HCT116 (cell line): ENCODE measurements around the gene LMBR1. TPM values are rescaled to one million over a fixed set of nuclear protein-coding genes. Genes with fewer than 3 reads are reported as not detected.

Experiments used
- ATAC-seq: fragments of 200-7000 bp; cut with Tn5 transposase; 2 replicates; pipeline ENCODE4 v1.9.1; 2020; ENCODE audit warnings: mild to moderate bottlenecking, moderate library complexity
- BruUV-seq: library from RNA; stranded (reverse); fragments of 400-500 nt; replicated peaks from 2 replicates; lab custom pipeline; 2021; lab: Mats Ljungman, UMichigan
- CTCF ChIA-PET: fragments of 300-600 bp; sonication (Branson Sonifier 250); formaldehyde crosslinking; loops from one replicate; lab custom pipeline; 2021; ENCODE audit warnings: antibody characterized with exemption; lab: Charles Lee
- POLR2A ChIA-PET: fragments of 300-600, 350-600 bp; sonication (Branson Sonifier 250); formaldehyde crosslinking; loops from one replicate; lab custom pipeline; 2021; ENCODE audit warnings: antibody characterized with exemption; lab: Charles Lee
- RAD21 ChIA-PET, 2 experiments: fragments of 300-600 bp; sonication (Branson Sonifier 250); formaldehyde crosslinking; loops; one replicate each; lab custom pipeline; 2023; ENCODE audit warnings: low total read pairs in 2 of 2; ENCODE audit not compliant: uncharacterized antibody in 2 of 2, unreplicated experiment in 2 of 2, low non-redundant PET in 1 of 2; lab: Charles Lee
- DNase-seq: peaks from one replicate; pipeline ENCODE4 v3.0.0-alpha.2; 2010; ENCODE audit warnings: low read depth, low spot score
- H2AFZ ChIP-seq: fragments of 200-600 bp; shearing (Covaris generic), sonication (generic); 2 replicates; pipeline ENCODE4 v1.6.1; 2017; ENCODE audit warnings: low read depth, mixed run types, mixed read lengths, antibody characterized with exemption, low read length; ENCODE audit not compliant: poor library complexity, severe bottlenecking
- H3K27ac ChIP-seq: 2 replicates; pipeline ENCODE4 v1.5.1; 2012; ENCODE audit warnings: low read depth, low read length
- H3K27me3 ChIP-seq: fragments of 200-600 bp; sonication (generic); 2 replicates; pipeline ENCODE4 v1.6.1; 2016; ENCODE audit warnings: mixed run types, low read length, mixed read lengths; ENCODE audit not compliant: insufficient read depth
- H3K36me3 ChIP-seq, 2 experiments: fragments of 200-500 bp in 1 of 2; fragments of 200-600 bp in 1 of 2; sonication (Bioruptor generic) in 1 of 2; sonication (generic) in 1 of 2; 2 replicates each; pipeline versions ENCODE4 v1.5.1 to v1.6.1; 2014 to 2016; ENCODE audit warnings: low read length in 2 of 2, inconsistent platforms in 1 of 2, mixed read lengths in 1 of 2, mixed run types in 1 of 2; ENCODE audit not compliant: insufficient read depth in 2 of 2, control insufficient read depth in 1 of 2
- H3K4me1 ChIP-seq, 2 experiments: fragments of 200-600 bp in 1 of 2; sonication (generic) in 1 of 2; 2 replicates each; pipeline versions ENCODE4 v1.5.1 to v1.6.1; 2012 to 2017; ENCODE audit warnings: low read length in 2 of 2, inconsistent platforms in 1 of 2, mild to moderate bottlenecking in 1 of 2, mixed read lengths in 1 of 2, mixed run types in 1 of 2, moderate library complexity in 1 of 2; ENCODE audit not compliant: insufficient read depth in 2 of 2, control insufficient read depth in 1 of 2
- H3K4me2 ChIP-seq: fragments of 200-600 bp; sonication (generic); 2 replicates; pipeline ENCODE4 v1.6.1; 2017; ENCODE audit warnings: mixed run types, low read length, mixed read lengths
- H3K4me3 ChIP-seq, 2 experiments: fragments of 200-600 bp in 1 of 2; sonication (generic) in 1 of 2; replicated peaks in 1 of 2; 2 replicates each; pipeline ENCODE4 v1.5.1; 2011 to 2016; ENCODE audit warnings: low read length in 2 of 2, control low read depth in 1 of 2, low read depth in 1 of 2, mild to moderate bottlenecking in 1 of 2, mixed read lengths in 1 of 2, mixed run types in 1 of 2
- H3K79me2 ChIP-seq: fragments of 200-600 bp; sonication (generic); 2 replicates; pipeline ENCODE4 v1.6.1; 2017; ENCODE audit warnings: mild to moderate bottlenecking, mixed run types, low read length, moderate library complexity, mixed read lengths; ENCODE audit not compliant: insufficient read depth
- H3K9ac ChIP-seq: fragments of 200-600 bp; sonication (generic); 2 replicates; pipeline ENCODE4 v1.6.1; 2016; ENCODE audit warnings: low read length, mixed read lengths
- H3K9me2 ChIP-seq: fragments of 200-600 bp; sonication (generic), shearing (Covaris generic); 2 replicates; pipeline ENCODE4 v1.6.1; 2017; ENCODE audit warnings: mixed run types, mild to moderate bottlenecking, moderate library complexity; ENCODE audit not compliant: insufficient read depth
- H3K9me3 ChIP-seq, 2 experiments: fragments of 200-500 bp in 1 of 2; fragments of 200-600 bp in 1 of 2; sonication (Bioruptor generic) in 1 of 2; sonication (generic) in 1 of 2; 2 replicates each; pipeline ENCODE4 v1.6.1; 2014 to 2017; ENCODE audit warnings: low read length in 2 of 2, mixed read lengths in 2 of 2, inconsistent platforms in 1 of 2, low read depth in 1 of 2, mild to moderate bottlenecking in 1 of 2, mixed run types in 1 of 2, moderate library complexity in 1 of 2; ENCODE audit not compliant: control insufficient read depth in 1 of 2, insufficient read depth in 1 of 2
- H4K20me1 ChIP-seq: fragments of 200-600 bp; sonication (generic), shearing (Covaris generic); 2 replicates; pipeline ENCODE4 v1.6.1; 2017; ENCODE audit warnings: mixed run types, mild to moderate bottlenecking, moderate library complexity; ENCODE audit not compliant: insufficient read depth
- EZH2phosphoT487 ChIP-seq: fragments of 200-600 bp; IDR thresholded peaks from 2 replicates; pipeline ENCODE4 v1.6.1; 2018; ENCODE audit warnings: antibody characterized with exemption, borderline replicate concordance
- POLR2AphosphoS5 ChIP-seq: IDR thresholded peaks from 2 replicates; pipeline ENCODE4 v1.6.1; 2011; ENCODE audit warnings: mild to moderate bottlenecking, low read depth, low read length, moderate library complexity
- TCF7L2 ChIP-seq: IDR thresholded peaks from 2 replicates; pipeline ENCODE4 v1.7.0; 2011; ENCODE audit warnings: borderline replicate concordance, inconsistent platforms; ENCODE audit not compliant: insufficient read depth, insufficient read length; ENCODE audit errors: extremely low read depth
- YY1 ChIP-seq: IDR thresholded peaks from 2 replicates; pipeline ENCODE4 v1.6.1; 2011; ENCODE audit warnings: low read length, low read depth, moderate library complexity, mild to moderate bottlenecking; ENCODE audit not compliant: insufficient replicate concordance; ENCODE audit errors: extremely low read depth
- ZBTB33 ChIP-seq: IDR thresholded peaks from 2 replicates; pipeline ENCODE4 v1.6.1; 2011; ENCODE audit warnings: mild to moderate bottlenecking, low read length, moderate library complexity; ENCODE audit not compliant: insufficient replicate concordance; ENCODE audit errors: extremely low read depth
- ZFX ChIP-seq: fragments of 450-650 bp; IDR thresholded peaks from 2 replicates; pipeline ENCODE4 v1.6.1; 2017
- ZNF274 ChIP-seq: fragments of 200-500 bp; sonication (Bioruptor generic); IDR thresholded peaks from 2 replicates; pipeline ENCODE4 v1.6.1; 2014; ENCODE audit warnings: mild to moderate bottlenecking, low read depth, low read length, inconsistent platforms
- intact Hi-C: fragments of 100-400 bp; cut with micrococcal nuclease; formaldehyde crosslinking; loops from 2 replicates; pipeline ENCODE4 v1.10.0; 2022
- total RNA-seq: library from RNA; stranded (reverse); gene quantifications from one replicate; pipeline ENCODE4 v1.2.1, GENCODE V29; 2021; ENCODE audit not compliant: unreplicated experiment

LMBR1 gene
- total RNA-seq, 1 experiment from 2014 or later: 84.0 TPM

GRCh38 chr7:156635529-156636385 lies 257.2 kb downstream of the LMBR1 start:
- H3K9ac ChIP-seq: no peak overlapping the region
- BruUV-seq: no TSS peak
- H3K36me3 ChIP-seq: no peaks in the 10 kb centered on the region
- ChIA-PET CTCF (no interaction called here), POLR2A (no interaction called here), RAD21 (no interaction called here)
- no peaks in the 10 kb centered on the region for H3K27me3 ChIP-seq
- no peak overlapping the region for H3K4me2 ChIP-seq
- H4K20me1 ChIP-seq: no peaks in the 10 kb centered on the region
- H3K4me3 ChIP-seq: no peak overlapping the region
- TF ChIP-seq TCF7L2: no peak
- TF ChIP-seq POLR2AphosphoS5: no peak
- TF ChIP-seq YY1: no peak
- no peaks in the 10 kb centered on the region for H3K79me2 ChIP-seq
- intact Hi-C loops: no loop called here
- no peak overlapping the region for H3K27ac ChIP-seq
- ATAC-seq (no peak), DNase-seq (no peak)
- H3K9me3 ChIP-seq: no peaks in the 10 kb centered on the region
- peaks cover 3% of the 10 kb centered on the region; the same call in 1 of the 2 replicates for H3K9me2 ChIP-seq
- peaks cover 4 to 8% of the 10 kb centered on the region in 2 experiments; a peak in 3 of 4 replicates for H3K4me1 ChIP-seq
- H2AFZ ChIP-seq: no peak overlapping the region

GRCh38 chr7:156634117-156634516 lies 258.9 kb downstream of the LMBR1 start:
- Histone ChIP-seq H3K27me3 (no peaks in the 10 kb centered on the region), H3K4me1 (no peaks in the 10 kb centered on the region)
- no peak for TF ChIP-seq ZNF274
- TF ChIP-seq ZFX: no peak
- TF ChIP-seq YY1: no peak
- TF ChIP-seq TCF7L2: no peak
- TF ChIP-seq ZBTB33: no peak
- TF ChIP-seq EZH2phosphoT487: no peak
- TF ChIP-seq, all 23 proteins: peak for 0
- no TSS peak for BruUV-seq
- no peaks in the 10 kb centered on the region for H3K9me3 ChIP-seq
- DNase-seq: no peak
- H4K20me1 ChIP-seq: no peaks in the 10 kb centered on the region
- no peaks in the 10 kb centered on the region for H3K36me3 ChIP-seq
- peaks cover 3% of the 10 kb centered on the region; the same call in 1 of the 2 replicates for H3K9me2 ChIP-seq
- H3K27ac ChIP-seq: no peak overlapping the region
- ChIA-PET CTCF (no interaction called here), RAD21 (no interaction called here), POLR2A (no interaction called here)
- H3K4me3 ChIP-seq: no peak overlapping the region
- H2AFZ ChIP-seq: no peak overlapping the region
- no peak for ATAC-seq
- no peak overlapping the region for H3K9ac ChIP-seq
- intact Hi-C loops: no loop called here
- no peaks in the 10 kb centered on the region for H3K79me2 ChIP-seq
- H3K4me2 ChIP-seq: no peak overlapping the region
